Measurements from ENCODE around the gene PDZD2.

DNA sequence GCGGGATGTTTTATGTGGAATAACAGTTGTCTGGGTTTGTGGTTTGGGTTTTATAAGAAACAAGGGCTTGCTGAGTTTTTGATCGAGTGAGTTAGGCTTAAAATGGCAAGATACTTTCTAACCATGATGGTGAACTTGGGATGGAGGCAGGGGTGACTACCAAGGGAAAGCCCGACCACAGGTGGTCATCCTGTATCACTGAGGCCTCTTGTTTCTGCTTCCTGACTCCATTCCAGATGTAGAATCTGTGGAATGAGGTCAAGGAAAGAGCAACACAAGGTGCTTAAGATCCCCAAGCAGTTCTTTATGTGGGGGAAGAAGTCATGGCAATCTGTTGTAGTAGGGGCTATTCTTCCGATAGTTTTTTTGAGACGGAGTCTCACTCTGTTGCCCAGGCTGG is 412.9 kb downstream of the PDZD2 start:
- TF ChIP-seq, protein P1, sequence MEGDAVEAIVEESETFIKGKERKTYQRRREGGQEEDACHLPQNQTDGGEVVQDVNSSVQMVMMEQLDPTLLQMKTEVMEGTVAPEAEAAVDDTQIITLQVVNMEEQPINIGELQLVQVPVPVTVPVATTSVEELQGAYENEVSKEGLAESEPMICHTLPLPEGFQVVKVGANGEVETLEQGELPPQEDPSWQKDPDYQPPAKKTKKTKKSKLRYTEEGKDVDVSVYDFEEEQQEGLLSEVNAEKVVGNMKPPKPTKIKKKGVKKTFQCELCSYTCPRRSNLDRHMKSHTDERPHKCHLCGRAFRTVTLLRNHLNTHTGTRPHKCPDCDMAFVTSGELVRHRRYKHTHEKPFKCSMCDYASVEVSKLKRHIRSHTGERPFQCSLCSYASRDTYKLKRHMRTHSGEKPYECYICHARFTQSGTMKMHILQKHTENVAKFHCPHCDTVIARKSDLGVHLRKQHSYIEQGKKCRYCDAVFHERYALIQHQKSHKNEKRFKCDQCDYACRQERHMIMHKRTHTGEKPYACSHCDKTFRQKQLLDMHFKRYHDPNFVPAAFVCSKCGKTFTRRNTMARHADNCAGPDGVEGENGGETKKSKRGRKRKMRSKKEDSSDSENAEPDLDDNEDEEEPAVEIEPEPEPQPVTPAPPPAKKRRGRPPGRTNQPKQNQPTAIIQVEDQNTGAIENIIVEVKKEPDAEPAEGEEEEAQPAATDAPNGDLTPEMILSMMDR (IDR thresholded peaks at IDR 0.05 in 4 of 5, conservative IDR thresholded peaks at IDR 0.05 in 1 of 5), result no peak
- no peak for TF ChIP-seq POLR2A (IDR thresholded peaks at IDR 0.05)

Measured in gastrocnemius medialis (tissue), 4 donors.